ENCODE data around the gene IRAK3.

The IRAK3 gene

DNA sequence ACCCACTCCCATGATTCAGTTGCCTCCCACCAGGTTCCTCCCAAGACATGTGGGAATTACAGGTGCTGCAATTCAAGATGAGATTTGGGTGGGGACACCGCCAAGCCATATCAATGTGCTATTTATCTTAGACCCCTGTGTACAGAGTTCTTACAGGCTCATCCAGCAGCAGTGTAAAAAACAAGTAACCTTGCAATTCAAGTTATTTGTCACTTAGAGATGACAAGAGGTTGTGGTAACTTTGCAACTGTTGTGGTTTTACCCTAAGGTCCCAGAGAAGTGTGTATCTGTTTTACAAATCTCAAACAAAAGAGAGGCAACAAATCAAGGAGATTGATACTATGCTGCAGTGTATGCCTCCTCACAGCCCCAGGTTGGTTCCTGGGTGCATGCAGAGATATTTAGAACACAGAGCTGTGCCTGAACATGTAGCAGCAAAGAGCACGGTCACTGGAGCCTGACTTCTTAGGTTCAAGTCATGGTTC, 101.7 kb downstream of the IRAK3 start:
- H3K4me2 ChIP-seq: no peak overlapping the region
- TF ChIP-seq, protein P1, sequence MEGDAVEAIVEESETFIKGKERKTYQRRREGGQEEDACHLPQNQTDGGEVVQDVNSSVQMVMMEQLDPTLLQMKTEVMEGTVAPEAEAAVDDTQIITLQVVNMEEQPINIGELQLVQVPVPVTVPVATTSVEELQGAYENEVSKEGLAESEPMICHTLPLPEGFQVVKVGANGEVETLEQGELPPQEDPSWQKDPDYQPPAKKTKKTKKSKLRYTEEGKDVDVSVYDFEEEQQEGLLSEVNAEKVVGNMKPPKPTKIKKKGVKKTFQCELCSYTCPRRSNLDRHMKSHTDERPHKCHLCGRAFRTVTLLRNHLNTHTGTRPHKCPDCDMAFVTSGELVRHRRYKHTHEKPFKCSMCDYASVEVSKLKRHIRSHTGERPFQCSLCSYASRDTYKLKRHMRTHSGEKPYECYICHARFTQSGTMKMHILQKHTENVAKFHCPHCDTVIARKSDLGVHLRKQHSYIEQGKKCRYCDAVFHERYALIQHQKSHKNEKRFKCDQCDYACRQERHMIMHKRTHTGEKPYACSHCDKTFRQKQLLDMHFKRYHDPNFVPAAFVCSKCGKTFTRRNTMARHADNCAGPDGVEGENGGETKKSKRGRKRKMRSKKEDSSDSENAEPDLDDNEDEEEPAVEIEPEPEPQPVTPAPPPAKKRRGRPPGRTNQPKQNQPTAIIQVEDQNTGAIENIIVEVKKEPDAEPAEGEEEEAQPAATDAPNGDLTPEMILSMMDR (conservative IDR thresholded peaks at IDR 0.05; ENCODE audit: low read depth, low read length): no peak
- no peaks in the 10 kb centered on the region for H3K79me2 ChIP-seq (ENCODE audit: insufficient read depth, low read depth)
- H3K27ac ChIP-seq: no peak overlapping the region
- no peaks in the 10 kb centered on the region for H3K36me3 ChIP-seq (ENCODE audit: insufficient read depth)
- no peak overlapping the region for H3K4me3 ChIP-seq (IDR thresholded peaks at IDR 0.05; ENCODE audit: insufficient read depth, low read depth, low read length)
- H3K9ac ChIP-seq: no peak overlapping the region
- no peaks in the 10 kb centered on the region for H3K27me3 ChIP-seq (ENCODE audit: insufficient read depth, low read depth)
- no peaks in the 10 kb centered on the region for H3K4me1 ChIP-seq (ENCODE audit: low read depth, poor library complexity, severe bottlenecking)
- no peaks in the 10 kb centered on the region for H4K20me1 ChIP-seq (ENCODE audit: insufficient read depth)
- no peak overlapping the region for H2AFZ ChIP-seq (ENCODE audit: low read depth)

DNA sequence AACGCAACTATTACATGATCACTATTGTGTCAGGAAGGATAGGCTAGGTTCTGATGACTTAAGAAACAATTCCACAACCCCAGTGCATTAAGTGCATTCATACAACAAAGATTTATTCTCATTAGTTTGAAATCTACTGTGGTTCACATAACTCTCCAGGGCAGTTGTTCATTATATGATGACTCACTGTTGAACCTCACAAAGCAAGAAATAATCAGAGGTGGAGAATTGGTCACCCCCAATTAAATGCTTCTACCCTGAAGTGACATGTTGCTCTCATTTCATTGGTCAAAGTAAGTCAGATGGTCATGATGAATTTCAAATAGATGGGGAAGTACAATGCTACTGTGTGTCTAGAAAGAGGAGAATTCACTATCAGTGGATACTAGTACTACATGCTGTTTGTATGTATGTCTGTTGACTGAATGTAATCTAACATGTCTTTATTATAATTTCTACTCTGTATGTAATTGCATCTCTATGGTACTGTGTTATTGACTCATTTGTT, 107.2 kb downstream of the IRAK3 start:
- H3K9ac ChIP-seq: no peak overlapping the region
- H2AFZ ChIP-seq (ENCODE audit: low read depth): no peak overlapping the region
- no peak overlapping the region for H3K4me3 ChIP-seq (IDR thresholded peaks at IDR 0.05; ENCODE audit: insufficient read depth, low read depth, low read length)
- no peaks in the 10 kb centered on the region for H3K79me2 ChIP-seq (ENCODE audit: insufficient read depth, low read depth)
- no peaks in the 10 kb centered on the region for H3K36me3 ChIP-seq (ENCODE audit: insufficient read depth)
- H3K4me1 ChIP-seq (ENCODE audit: low read depth, poor library complexity, severe bottlenecking): peaks cover 3% of the 10 kb centered on the region
- no peaks in the 10 kb centered on the region for H3K27me3 ChIP-seq (ENCODE audit: insufficient read depth, low read depth)
- no peak overlapping the region for H3K27ac ChIP-seq
- TF ChIP-seq, protein P1 (conservative IDR thresholded peaks at IDR 0.05; ENCODE audit: low read depth, low read length): no peak
- no peak overlapping the region for H3K4me2 ChIP-seq
- no peaks in the 10 kb centered on the region for H4K20me1 ChIP-seq (ENCODE audit: insufficient read depth)

DNA sequence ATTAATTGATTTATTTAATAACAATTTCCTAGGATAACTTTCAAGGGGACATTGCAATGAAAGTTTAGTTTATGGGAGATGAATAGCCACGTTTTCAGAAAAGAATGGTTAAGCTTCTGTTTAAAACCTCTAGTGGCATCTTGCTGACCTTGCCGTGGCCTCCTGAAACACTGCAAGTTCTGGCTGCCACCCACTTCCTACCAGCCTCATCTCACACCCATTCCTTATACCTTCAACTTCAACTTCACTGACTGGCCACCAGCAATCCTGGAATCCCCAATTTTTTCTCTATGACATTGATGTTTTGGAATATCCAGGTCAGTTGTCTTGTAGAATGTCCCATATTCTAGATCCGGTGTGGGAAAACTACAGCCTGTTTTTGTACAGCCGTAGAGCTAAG, 108.1 kb downstream of the IRAK3 start:
- Histone ChIP-seq H3K36me3 (ENCODE audit: insufficient read depth) (no peaks in the 10 kb centered on the region), H3K4me2 (no peak overlapping the region), H3K79me2 (ENCODE audit: insufficient read depth, low read depth) (no peaks in the 10 kb centered on the region), H3K4me3 (IDR thresholded peaks at IDR 0.05; ENCODE audit: insufficient read depth, low read depth, low read length) (no peak overlapping the region), H4K20me1 (ENCODE audit: insufficient read depth) (no peaks in the 10 kb centered on the region), H3K9ac (no peak overlapping the region), H3K4me1 (ENCODE audit: low read depth, poor library complexity, severe bottlenecking) (peaks cover 9% of the 10 kb centered on the region), H3K27ac (no peak overlapping the region), H3K27me3 (ENCODE audit: insufficient read depth, low read depth) (no peaks in the 10 kb centered on the region), H2AFZ (ENCODE audit: low read depth) (no peak overlapping the region)
- TF ChIP-seq, protein P1 (conservative IDR thresholded peaks at IDR 0.05; ENCODE audit: low read depth, low read length): no peak

DNA sequence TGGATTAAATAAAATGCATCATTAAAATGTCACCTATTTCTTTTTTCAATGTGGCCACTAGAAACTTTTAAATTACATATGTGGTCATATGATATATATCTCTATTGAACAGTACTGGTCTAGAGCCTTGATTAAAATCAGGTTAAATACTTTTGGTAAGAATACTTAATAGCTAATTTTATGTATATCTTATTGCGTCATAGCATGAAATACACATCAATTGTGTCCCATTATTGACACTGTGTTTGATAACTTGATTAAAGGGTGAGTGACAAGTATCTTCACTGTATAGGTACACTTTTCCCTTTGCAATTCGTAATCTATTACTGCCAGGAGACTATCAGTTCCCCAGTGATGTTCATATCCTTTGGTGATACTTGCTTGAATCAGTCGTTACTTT, 108.9 kb downstream of the IRAK3 start:
- Histone ChIP-seq H3K9ac (no peak overlapping the region), H4K20me1 (ENCODE audit: insufficient read depth) (no peaks in the 10 kb centered on the region), H3K4me2 (no peak overlapping the region), H3K79me2 (ENCODE audit: insufficient read depth, low read depth) (no peaks in the 10 kb centered on the region), H3K4me3 (IDR thresholded peaks at IDR 0.05; ENCODE audit: insufficient read depth, low read depth, low read length) (no peak overlapping the region), H3K4me1 (ENCODE audit: low read depth, poor library complexity, severe bottlenecking) (peaks cover 9% of the 10 kb centered on the region), H3K36me3 (ENCODE audit: insufficient read depth) (no peaks in the 10 kb centered on the region), H3K27me3 (ENCODE audit: insufficient read depth, low read depth) (no peaks in the 10 kb centered on the region), H3K27ac (no peak overlapping the region), H2AFZ (ENCODE audit: low read depth) (no peak overlapping the region)
- TF ChIP-seq, protein P1 (conservative IDR thresholded peaks at IDR 0.05; ENCODE audit: low read depth, low read length): no peak

Measured in KMS-11 (cell line).